Lower leg skin (tissue), 3 donors: ENCODE results near the gene LDB3.

ENCODE experiments used
- CTCF ChIP-seq, 3 donors: fragments of 450-650 bp; IDR thresholded peaks; one replicate each; pipeline ENCODE4 v1.5.1; 2016; ENCODE audit warnings: antibody characterized with exemption in 3 of 3, mild to moderate bottlenecking in 3 of 3, moderate library complexity in 2 of 3
- POLR2A ChIP-seq, 2 donors: fragments of 450-650 bp; IDR thresholded peaks; one replicate each; pipeline ENCODE4 v1.6.1; 2016 to 2017; ENCODE audit warnings: antibody characterized with exemption in 2 of 2, mild to moderate bottlenecking in 1 of 2, moderate library complexity in 1 of 2

- no peak for TF ChIP-seq POLR2A (IDR thresholded peaks at IDR 0.05)
- TF ChIP-seq CTCF (IDR thresholded peaks at IDR 0.05): no peak
Measured at GRCh38 chr10:86723009-86723408, 54.7 kb downstream of the LDB3 start.
